Smooth muscle cell (in vitro differentiated cells): ENCODE data around the gene NEK10. TPM values are rescaled to one million over a fixed set of nuclear protein-coding genes. Genes with fewer than 3 reads are reported as not detected.

Source experiments
- DNase-seq: peaks from one replicate; lab custom pipeline; 2025; ENCODE audit not compliant: unreplicated experiment; lab: John Stamatoyannopoulos, UW
- H2AFZ ChIP-seq: fragments of 200-600 bp; sonication (generic); 2 replicates; pipeline ENCODE4 v1.6.0; 2016; ENCODE audit warnings: antibody characterized with exemption, low read depth, mild to moderate bottlenecking
- H3F3A ChIP-seq: fragments of 200-600 bp; sonication (generic); 2 replicates; pipeline ENCODE4 v1.6.0; 2017; ENCODE audit warnings: antibody characterized with exemption, low read depth
- H3K27ac ChIP-seq: fragments of 200-600 bp; sonication (generic); 2 replicates; pipeline ENCODE4 v1.5.1; 2016; ENCODE audit warnings: low read depth, mild to moderate bottlenecking
- H3K27me3 ChIP-seq: fragments of 200-600 bp; sonication (generic); 2 replicates; pipeline ENCODE4 v1.6.1; 2016; ENCODE audit warnings: low read depth, mild to moderate bottlenecking
- H3K36me3 ChIP-seq: fragments of 200-600 bp; sonication (generic); 2 replicates; pipeline ENCODE4 v1.5.1; 2016; ENCODE audit warnings: low read depth
- H3K4me1 ChIP-seq: fragments of 200-600 bp; sonication (generic); 2 replicates; pipeline ENCODE4 v1.5.1; 2016; ENCODE audit warnings: low read depth
- H3K4me2 ChIP-seq: fragments of 200-600 bp; sonication (generic); 2 replicates; pipeline ENCODE4 v1.6.0; 2016; ENCODE audit warnings: mild to moderate bottlenecking
- H3K4me3 ChIP-seq: fragments of 200-600 bp; sonication (generic); 2 replicates; pipeline ENCODE4 v1.5.1; 2016; ENCODE audit warnings: mild to moderate bottlenecking
- H3K79me2 ChIP-seq: fragments of 200-600 bp; sonication (generic); 2 replicates; pipeline ENCODE4 v1.6.0; 2016; ENCODE audit warnings: low read depth, mild to moderate bottlenecking
- H3K9ac ChIP-seq: fragments of 200-600 bp; sonication (generic); 2 replicates; pipeline ENCODE4 v1.6.0; 2016; ENCODE audit warnings: low read depth
- H3K9me3 ChIP-seq: fragments of 200-600 bp; sonication (generic); replicated peaks from 2 replicates; pipeline ENCODE4 v1.5.1; 2016; ENCODE audit warnings: low read depth
- H4K20me1 ChIP-seq: fragments of 200-600 bp; sonication (generic); 2 replicates; pipeline ENCODE4 v1.6.0; 2016; ENCODE audit warnings: low read depth
- WGBS: methylation state at CpG from one replicate; pipeline ENCODE4 v1.1.7; 2016; ENCODE audit warnings: low lambda C conversion rate; 5-methylcytosine and 5-hydroxymethylcytosine counted together
- polyA plus RNA-seq: library from polyadenylated mRNA; unstranded; fragments of >200 nt; fragmentation: Nextera tagmentation; extraction: Ambion mirVana; gene quantifications from 2 replicates; pipeline ENCODE4 v1.2.1, GENCODE V29; 2016
- small RNA-seq: library from RNA; depleted of rRNA; stranded (forward); fragments of <200 nt; gene quantifications from one replicate; pipeline ENCODE3, GENCODE V24; 2014
- total RNA-seq: library from RNA; depleted of rRNA; stranded (reverse); fragments of >200 nt; gene quantifications from 2 replicates; pipeline ENCODE4 v1.2.3, GENCODE V29; 2014
- TF ChIP-seq, protein P1 (sequence below): fragments of 200-600 bp; sonication (generic); IDR thresholded peaks from 2 replicates; pipeline ENCODE4 v1.5.1; 2017; ENCODE audit warnings: borderline replicate concordance, mild to moderate bottlenecking, antibody characterized with exemption; ENCODE audit not compliant: insufficient read depth, poor library complexity, severe bottlenecking

The NEK10 gene
- total and polyA plus RNA-seq, 2 experiments from 2014 or later = 2.7 TPM; not detected in 1

DNA sequence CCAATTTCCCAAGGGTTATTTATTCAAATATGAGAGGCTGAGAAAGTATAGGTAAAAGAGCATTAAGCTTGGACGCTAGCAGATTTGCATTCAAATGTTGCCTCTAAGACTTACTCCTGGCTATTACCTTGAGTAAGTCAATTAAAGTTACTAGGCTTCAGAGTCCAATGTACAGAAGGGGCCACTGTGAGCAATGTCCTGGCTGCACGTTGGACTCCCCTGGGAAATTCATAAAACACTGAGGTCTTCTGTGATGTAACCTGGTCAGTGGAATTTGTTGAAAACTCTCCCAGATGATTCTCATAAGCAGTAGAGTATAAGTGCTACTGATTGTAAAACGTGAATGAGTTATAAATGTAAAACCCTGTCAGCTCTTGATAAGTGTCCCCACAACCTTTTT is 295.3 kb downstream of the NEK10 start:
- Histone ChIP-seq H3K9me3 (no peaks in the 10 kb centered on the region), H3K9ac (no peak overlapping the region), H3K79me2 (no peaks in the 10 kb centered on the region), H3K27me3 (no peaks in the 10 kb centered on the region), H3K4me2 (no peak overlapping the region), H3K4me3 (no peak overlapping the region), H4K20me1 (no peaks in the 10 kb centered on the region), H3K4me1 (peaks cover 14% of the 10 kb centered on the region), H3K36me3 (no peaks in the 10 kb centered on the region), H2AFZ (no peak overlapping the region), H3F3A (no peaks in the 10 kb centered on the region), H3K27ac (no peak overlapping the region)
- DNase-seq = no peak
- TF ChIP-seq, protein P1, sequence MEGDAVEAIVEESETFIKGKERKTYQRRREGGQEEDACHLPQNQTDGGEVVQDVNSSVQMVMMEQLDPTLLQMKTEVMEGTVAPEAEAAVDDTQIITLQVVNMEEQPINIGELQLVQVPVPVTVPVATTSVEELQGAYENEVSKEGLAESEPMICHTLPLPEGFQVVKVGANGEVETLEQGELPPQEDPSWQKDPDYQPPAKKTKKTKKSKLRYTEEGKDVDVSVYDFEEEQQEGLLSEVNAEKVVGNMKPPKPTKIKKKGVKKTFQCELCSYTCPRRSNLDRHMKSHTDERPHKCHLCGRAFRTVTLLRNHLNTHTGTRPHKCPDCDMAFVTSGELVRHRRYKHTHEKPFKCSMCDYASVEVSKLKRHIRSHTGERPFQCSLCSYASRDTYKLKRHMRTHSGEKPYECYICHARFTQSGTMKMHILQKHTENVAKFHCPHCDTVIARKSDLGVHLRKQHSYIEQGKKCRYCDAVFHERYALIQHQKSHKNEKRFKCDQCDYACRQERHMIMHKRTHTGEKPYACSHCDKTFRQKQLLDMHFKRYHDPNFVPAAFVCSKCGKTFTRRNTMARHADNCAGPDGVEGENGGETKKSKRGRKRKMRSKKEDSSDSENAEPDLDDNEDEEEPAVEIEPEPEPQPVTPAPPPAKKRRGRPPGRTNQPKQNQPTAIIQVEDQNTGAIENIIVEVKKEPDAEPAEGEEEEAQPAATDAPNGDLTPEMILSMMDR = no peak
- 60% methylated on average over 3 of the region's 3 CpGs for WGBS

DNA sequence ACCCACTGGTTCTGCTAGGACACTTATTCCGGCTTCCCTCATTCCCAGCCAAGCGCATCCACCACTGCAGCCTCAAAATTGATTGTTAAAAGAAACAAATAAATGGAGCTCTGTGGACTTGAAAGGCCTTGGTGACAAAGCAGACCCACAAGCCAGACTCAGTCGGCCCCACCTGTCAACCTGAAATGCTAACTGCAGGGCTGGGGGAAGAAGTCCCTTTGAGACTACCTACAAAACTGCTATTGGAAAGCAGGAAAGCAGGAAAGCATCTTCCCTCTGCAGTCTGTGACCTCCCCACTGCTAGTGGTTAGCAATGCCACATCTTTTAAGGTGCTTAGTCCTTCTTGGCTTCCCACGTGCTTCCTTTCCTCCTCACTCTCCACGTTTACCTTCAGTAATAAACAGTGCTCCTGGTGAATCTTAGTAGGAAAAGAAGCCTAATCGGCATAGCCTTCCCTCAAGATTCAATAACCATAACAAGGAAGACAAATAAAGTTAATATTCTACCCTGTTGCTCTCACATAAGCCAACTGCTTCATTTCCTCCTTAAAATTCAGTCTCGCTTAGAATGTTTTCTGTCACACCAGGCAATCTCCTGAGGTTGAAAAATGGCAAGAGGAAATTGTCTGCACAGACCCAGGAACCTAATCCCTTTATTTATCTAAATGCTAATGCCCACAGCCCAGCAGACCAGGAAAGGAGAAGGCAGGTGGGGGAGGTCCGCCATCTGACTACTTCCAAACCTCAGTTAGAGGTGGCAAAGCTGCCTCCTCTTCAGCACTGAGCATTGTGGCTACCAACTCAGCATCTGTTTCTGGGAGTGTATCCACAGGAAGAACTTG is 296.2 kb downstream of the NEK10 start:
- Histone ChIP-seq H4K20me1 (no peaks in the 10 kb centered on the region), H3F3A (no peaks in the 10 kb centered on the region), H3K79me2 (no peaks in the 10 kb centered on the region), H3K36me3 (no peaks in the 10 kb centered on the region), H3K9me3 (no peaks in the 10 kb centered on the region), H3K27me3 (no peaks in the 10 kb centered on the region), H3K4me3 (no peak overlapping the region), H2AFZ (peak overlapping the region; percentile 18), H3K27ac (no peak overlapping the region), H3K9ac (no peak overlapping the region), H3K4me2 (no peak overlapping the region), H3K4me1 (peaks cover 14% of the 10 kb centered on the region)
- 63% methylated on average over 8 of the region's 8 CpGs for WGBS
- no peak for DNase-seq
- TF ChIP-seq, protein P1 = no peak

DNA sequence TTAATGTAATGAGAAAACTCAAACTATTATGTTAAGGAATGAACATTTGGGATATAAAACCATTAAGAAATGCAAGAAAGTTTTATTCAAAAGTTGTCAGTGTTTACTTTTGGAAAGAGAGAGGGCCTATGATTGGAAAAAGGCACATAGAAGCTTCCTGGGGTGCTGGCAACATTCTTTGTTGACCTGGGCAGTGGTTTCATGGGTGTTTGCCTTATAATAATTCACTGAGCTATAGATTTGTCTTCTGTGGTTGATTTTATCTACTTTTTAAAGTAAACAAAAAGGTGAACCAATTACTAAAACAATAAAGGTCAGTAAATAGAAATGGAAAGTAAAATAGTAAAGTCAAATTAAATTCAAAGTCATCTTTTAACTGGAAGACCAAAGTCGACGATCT is 308.8 kb downstream of the NEK10 start:
- TF ChIP-seq, protein P1 = no peak

More for the DNA sequence above, 308.8 kb downstream of the NEK10 start:
- Histone ChIP-seq H3K4me2 (no peak overlapping the region), H3K27me3 (no peaks in the 10 kb centered on the region), H3K4me1 (no peaks in the 10 kb centered on the region), H3K79me2 (no peaks in the 10 kb centered on the region), H3F3A (no peaks in the 10 kb centered on the region), H3K4me3 (no peak overlapping the region), H4K20me1 (no peaks in the 10 kb centered on the region), H3K9ac (no peak overlapping the region), H3K36me3 (no peaks in the 10 kb centered on the region), H3K9me3 (peaks cover 6% of the 10 kb centered on the region), H2AFZ (no peak overlapping the region), H3K27ac (no peak overlapping the region)
- WGBS = 82% methylated on average over 2 of the region's 2 CpGs
- DNase-seq = no peak

Small RNA genes lying within 50 kb of the gene (small RNA-seq; reads per million reads assigned to genes)
- gene MINOS1P3 = not detected
- gene RNU6-342P = not detected

Other genes with a start within 250 kb of the NEK10 start
- 62.8 and 72.2 TPM in 2 replicates for gene SLC4A7, start 115.0 kb upstream of the NEK10 start, total RNA-seq
- 13.1 and 13.2 TPM in 2 replicates for gene SLC4A7, start 115.0 kb upstream of the NEK10 start, polyA plus RNA-seq